GM12878 (cell line): ENCODE results near the gene BMP15. TPM values are rescaled to one million over a fixed set of nuclear protein-coding genes. Genes with fewer than 3 reads are reported as not detected.

Experiments
- ATAC-seq: fragments of 200-7000 bp; cut with Tn5 transposase; 3 replicates; pipeline ENCODE4 v1.9.1; 2020; ENCODE audit warnings: mild to moderate bottlenecking, moderate library complexity
- BruUV-seq: library from RNA; stranded (reverse); fragments of 400-500 nt; replicated peaks from 2 replicates; lab custom pipeline; 2021; lab: Mats Ljungman, UMichigan
- CTCF ChIA-PET: fragments of 300-600 bp; sonication (Branson Sonifier 250); formaldehyde crosslinking; extraction: SDS; loops from one replicate; lab custom pipeline; 2021; ENCODE audit warnings: inconsistent platforms; lab: Yijun Ruan, JAX
- POLR2A ChIA-PET: fragments of 350-600 bp; formaldehyde crosslinking; extraction: SDS; loops from one replicate; lab custom pipeline; 2021; ENCODE audit warnings: inconsistent platforms; lab: Charles Lee
- RAD21 ChIA-PET: fragments of 300-600 bp; sonication (Branson Sonifier 250); formaldehyde crosslinking; loops from one replicate; lab custom pipeline; 2023; ENCODE audit warnings: antibody characterized with exemption; ENCODE audit not compliant: unreplicated experiment; lab: Charles Lee
- SMC1A ChIA-PET: fragments of 300-600 bp; sonication (Branson Sonifier 250); formaldehyde crosslinking; loops from one replicate; lab custom pipeline; 2023; ENCODE audit not compliant: unreplicated experiment, uncharacterized antibody; lab: Charles Lee
- DNase-seq: peaks from one replicate; pipeline ENCODE4 v3.0.0-alpha.2; 2011; ENCODE audit warnings: low read depth, low spot score
- FAIRE-seq: peaks from 3 replicates; lab custom pipeline; 2011; peaks lifted over from hg19 to GRCh38; lab: Jason Lieb, UNC
- H2AFZ ChIP-seq: 2 replicates; pipeline ENCODE4 v1.6.0; 2011; ENCODE audit warnings: low read depth, low read length, control low read depth; ENCODE audit not compliant: control insufficient read depth
- H3K27ac ChIP-seq: 2 replicates; pipeline ENCODE4 v1.5.1; 2011; ENCODE audit warnings: control low read depth; ENCODE audit not compliant: control insufficient read depth, insufficient read depth
- H3K27me3 ChIP-seq, 2 experiments: replicated peaks in 1 of 2; 2 replicates each; pipeline versions ENCODE4 v1.6.0 to v1.6.1; 2011; ENCODE audit warnings: low read length in 1 of 2; ENCODE audit not compliant: control insufficient read depth in 2 of 2, insufficient read depth in 2 of 2
- H3K36me3 ChIP-seq, 2 experiments: 2 replicates each; pipeline ENCODE4 v1.5.1; 2011; ENCODE audit warnings: low read length in 1 of 2; ENCODE audit not compliant: control insufficient read depth in 2 of 2, insufficient read depth in 2 of 2
- H3K4me1 ChIP-seq: 2 replicates; pipeline ENCODE4 v1.6.1; 2011; ENCODE audit warnings: mild to moderate bottlenecking, low read length, moderate library complexity, mixed read lengths; ENCODE audit not compliant: control insufficient read depth, insufficient read depth
- H3K4me2 ChIP-seq: 2 replicates; pipeline ENCODE4 v1.6.0; 2011; ENCODE audit warnings: control low read depth; ENCODE audit not compliant: control insufficient read depth, insufficient read depth
- H3K4me3 ChIP-seq: fragments of 200-600 bp; sonication (generic); 2 replicates; pipeline ENCODE4 v1.5.1; 2016
- H3K79me2 ChIP-seq: 2 replicates; pipeline ENCODE4 v1.6.0; 2011; ENCODE audit warnings: low read length; ENCODE audit not compliant: control insufficient read depth, insufficient read depth
- H3K9ac ChIP-seq: 2 replicates; pipeline ENCODE4 v1.8.0; 2011; ENCODE audit warnings: low read length, control low read depth, mixed read lengths; ENCODE audit not compliant: control insufficient read depth, insufficient read depth
- H3K9me3 ChIP-seq: replicated peaks from 3 replicates; pipeline ENCODE4 v1.5.1; 2011; ENCODE audit warnings: mild to moderate bottlenecking, low read length; ENCODE audit not compliant: control insufficient read depth, insufficient read depth
- H4K20me1 ChIP-seq: 2 replicates; pipeline ENCODE4 v1.6.0; 2011; ENCODE audit not compliant: control insufficient read depth, insufficient read depth
- ETV6 ChIP-seq, 2 experiments: fragments of 450-650 bp in 1 of 2; IDR thresholded peaks in 1 of 2; conservative IDR thresholded peaks in 1 of 2; 2 replicates each; pipeline ENCODE4 v1.6.1; 2014; ENCODE audit warnings: antibody characterized with exemption in 1 of 2, borderline replicate concordance in 1 of 2, low read depth in 1 of 2, mild to moderate bottlenecking in 1 of 2, moderate library complexity in 1 of 2
- EZH2 ChIP-seq: IDR thresholded peaks from 2 replicates; pipeline ENCODE4 v1.6.1; 2012; ENCODE audit warnings: low read depth, mild to moderate bottlenecking, control low read depth, inconsistent platforms, low read length, borderline replicate concordance; ENCODE audit not compliant: control insufficient read depth
- HDAC6 ChIP-seq: fragments of 200-600 bp; sonication (generic); IDR thresholded peaks from one replicate; pipeline ENCODE4 v1.8.0; 2017; ENCODE audit warnings: antibody characterized with exemption; ENCODE audit not compliant: unreplicated experiment
- NFIC ChIP-seq: IDR thresholded peaks from 2 replicates; pipeline ENCODE4 v1.6.1; 2012; ENCODE audit warnings: low read depth, mild to moderate bottlenecking, inconsistent platforms, low read length, moderate library complexity
- NKRF ChIP-seq: fragments of 450-650 bp; conservative IDR thresholded peaks from 2 replicates; pipeline ENCODE4 v1.6.1; 2017; ENCODE audit warnings: mild to moderate bottlenecking, moderate library complexity
- NRF1 ChIP-seq: conservative IDR thresholded peaks from 2 replicates; pipeline ENCODE4 v1.6.1; 2011; ENCODE audit warnings: mild to moderate bottlenecking, low read depth, low read length, improper control_type of control experiment
- RAD51 ChIP-seq: fragments of 450-650 bp; IDR thresholded peaks from 2 replicates; pipeline ENCODE4 v1.6.1; 2016; ENCODE audit warnings: moderate library complexity, mild to moderate bottlenecking, inconsistent platforms
- RBBP5 ChIP-seq: fragments of 200-600 bp; sonication (generic); conservative IDR thresholded peaks from 2 replicates; pipeline ENCODE4 v1.6.1; 2016
- SREBF2 ChIP-seq: IDR thresholded peaks from 2 replicates; pipeline ENCODE4 v1.6.1; 2012; ENCODE audit warnings: mild to moderate bottlenecking, low read length
- TARDBP ChIP-seq: IDR thresholded peaks from 2 replicates; pipeline ENCODE4 v1.6.1; 2016; ENCODE audit warnings: borderline replicate concordance
- TCF7 ChIP-seq: IDR thresholded peaks from 2 replicates; pipeline ENCODE4 v1.6.1; 2014; ENCODE audit warnings: antibody characterized with exemption, borderline replicate concordance
- WRNIP1 ChIP-seq: IDR thresholded peaks from 2 replicates; pipeline ENCODE4 v1.6.1; 2011; ENCODE audit warnings: low read depth, low read length, improper control_type of control experiment, borderline replicate concordance
- ZNF384 ChIP-seq: IDR thresholded peaks from 2 replicates; pipeline ENCODE4 v1.6.1; 2012; ENCODE audit warnings: low read depth, mild to moderate bottlenecking, low read length, improper control_type of control experiment, borderline replicate concordance
- ZSCAN29 ChIP-seq: fragments of 450-650 bp; IDR thresholded peaks from 2 replicates; pipeline ENCODE4 v1.6.1; 2017; ENCODE audit warnings: mild to moderate bottlenecking, moderate library complexity
- WGBS: methylation state at CpG from one replicate; pipeline ENCODE4 v1.1.6; 2016; ENCODE audit warnings: low lambda C conversion rate; ENCODE audit not compliant: insufficient replicate concordance, insufficient coverage; ENCODE audit errors: missing lambda C conversion rate; 5-methylcytosine and 5-hydroxymethylcytosine counted together
- in situ Hi-C: fragments of 300-500 bp; cut with MboI; formaldehyde crosslinking; loops from 9 replicates; pipeline ENCODE4 v1.14.3; 2018; ENCODE audit warnings: mixed read lengths
- intact Hi-C: fragments of 100-400 bp; cut with micrococcal nuclease; formaldehyde crosslinking; loops from one replicate; pipeline ENCODE4 v1.14.2; 2022; ENCODE audit not compliant: unreplicated experiment
- polyA plus RNA-seq, 11 experiments: library from polyadenylated mRNA; depleted of rRNA in 4 of 11; unstranded in 6 of 11; stranded (reverse) in 5 of 11; fragments of >200 nt; fragmentation: Nextera tagmentation in 4 of 11; fragmentation: Illumina TruSeq in 1 of 11; extraction: Ambion mirVana in 4 of 11; extraction: Trizol in 1 of 11; gene quantifications; 1 replicate in 1 of 11; 2 replicates in 10 of 11; pipeline versions ENCODE4 v1.2.1 to v1.2.3, GENCODE V29; 2011 to 2016; ENCODE audit warnings: inconsistent platforms in 2 of 11, missing spikeins in 2 of 11, low read depth in 1 of 11
- total RNA-seq, 4 experiments: library from RNA; depleted of rRNA in 3 of 4; stranded (reverse); fragments of >200 nt in 3 of 4; fragmentation: Illumina TruSeq in 1 of 4; extraction: Trizol in 1 of 4; gene quantifications; 2 replicates each; pipeline versions ENCODE4 v1.2.1 to v1.2.3, GENCODE V29; 2013 to 2021

Gene BMP15
- total and polyA plus RNA-seq, 10 of the 15 experiments (the other 5 are each of a cell fraction or from before 2014, with no cell fraction given), result not detected

DNA sequence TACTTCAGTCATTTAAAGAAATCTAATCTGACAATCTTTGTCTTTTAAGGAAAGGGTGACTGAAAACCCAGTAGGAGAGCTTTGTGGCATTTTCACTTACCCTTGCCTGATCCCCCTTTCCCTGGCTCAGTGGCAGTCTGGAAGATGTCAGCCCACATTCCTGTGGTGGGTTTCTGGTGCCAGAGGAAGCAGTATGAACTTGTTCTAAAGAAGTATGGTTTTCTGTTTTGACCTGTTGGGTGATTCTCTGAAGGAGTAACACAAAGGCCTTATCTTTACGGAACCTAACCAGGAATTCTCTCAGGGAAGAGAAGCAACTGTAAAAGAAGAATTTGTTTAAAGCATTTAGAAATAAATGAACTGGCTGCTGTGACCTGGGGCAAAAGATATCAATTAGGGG lies 41.9 kb downstream of the BMP15 start:
- Histone ChIP-seq H3K9ac (no peak overlapping the region), H3K79me2 (no peaks in the 10 kb centered on the region), H3K27ac (no peak overlapping the region), H3K9me3 (no peaks in the 10 kb centered on the region), H2AFZ (no peak overlapping the region), H3K4me3 (no peak overlapping the region), H4K20me1 (no peaks in the 10 kb centered on the region), H3K36me3 (no peaks in the 10 kb centered on the region), H3K4me1 (no peaks in the 10 kb centered on the region), H3K4me2 (no peak overlapping the region), H3K27me3 (no peaks in the 10 kb centered on the region)
- CTCF ChIA-PET, result no interaction called here
- intact Hi-C loops, result no loop called here
- DNase-seq (no peak), ATAC-seq (no peak), FAIRE-seq (no peak)
- no TSS peak for BruUV-seq
- WGBS, result 69% methylated on average over 1 of the region's 1 CpG
- POLR2A ChIA-PET, result no interaction called here
- TF ChIP-seq HDAC6, result no peak
- TF ChIP-seq TARDBP, result no peak
- TF ChIP-seq ETV6 (conservative IDR thresholded peaks at IDR 0.05 in 1 of 2, IDR thresholded peaks at IDR 0.05 in 1 of 2; ENCODE audit: borderline replicate concordance in 1 of 2, low read depth in 1 of 2), result no peak
- SMC1A ChIA-PET, result no interaction called here
- RAD21 ChIA-PET, result no interaction called here
- in situ Hi-C loops, result no loop called here

- no peaks in the 10 kb centered on the region for H3K4me1 ChIP-seq
- ChIA-PET CTCF (no interaction called here), SMC1A (no interaction called here), RAD21 (no interaction called here), POLR2A (no interaction called here)
- intact Hi-C loops, result no loop called here
- H4K20me1 ChIP-seq, result no peaks in the 10 kb centered on the region
- no peaks in the 10 kb centered on the region for H3K9me3 ChIP-seq
- in situ Hi-C loops, result no loop called here
- DNase-seq (no peak), ATAC-seq (no peak), FAIRE-seq (no peak)
- no peak for TF ChIP-seq HDAC6
- TF ChIP-seq ZNF384, result no peak
- TF ChIP-seq ETV6 (conservative IDR thresholded peaks at IDR 0.05 in 1 of 2, IDR thresholded peaks at IDR 0.05 in 1 of 2; ENCODE audit: borderline replicate concordance in 1 of 2, low read depth in 1 of 2), result no peak
- no peak for TF ChIP-seq WRNIP1
- TF ChIP-seq ZSCAN29, result no peak
- TF ChIP-seq NKRF, result no peak
- no peak for TF ChIP-seq EZH2
- no peak for TF ChIP-seq TCF7
- no peak for TF ChIP-seq RAD51
- TF ChIP-seq NFIC, result no peak
- TF ChIP-seq SREBF2, result no peak
- TF ChIP-seq NRF1, result no peak
- TF ChIP-seq RBBP5, result no peak
- no peaks in the 10 kb centered on the region for H3K36me3 ChIP-seq
- H3K79me2 ChIP-seq, result no peaks in the 10 kb centered on the region
- H3K27me3 ChIP-seq, result no peaks in the 10 kb centered on the region
- no peak overlapping the region for H3K9ac ChIP-seq
- H3K27ac ChIP-seq, result no peak overlapping the region
- 22% methylated on average over 1 of the region's 1 CpG for WGBS
- H3K4me3 ChIP-seq, result no peak overlapping the region
- H3K4me2 ChIP-seq, result no peak overlapping the region
- no TSS peak for BruUV-seq
- H2AFZ ChIP-seq, result no peak overlapping the region
These were observed 43.3 kb downstream of the BMP15 start for GRCh38 chrX:50953832-50954231.
